OCI-LY1 (cell line): ENCODE data around the gene HNMT.

Source experiments
- H2AFZ ChIP-seq: fragments of 200-600 bp; sonication (generic), shearing (Covaris generic); 2 replicates; pipeline ENCODE4 v1.6.0; 2014; ENCODE audit warnings: antibody characterized with exemption, mild to moderate bottlenecking, low read length
- H3F3A ChIP-seq: fragments of 200-600 bp; sonication (generic), shearing (Covaris generic); 2 replicates; pipeline ENCODE4 v1.6.0; 2014; ENCODE audit warnings: mild to moderate bottlenecking, antibody characterized with exemption, low read length, moderate library complexity; ENCODE audit not compliant: insufficient read depth
- H3K27ac ChIP-seq: fragments of 200-600 bp; sonication (generic); 2 replicates; pipeline ENCODE4 v1.5.1; 2014; ENCODE audit warnings: low read length, mixed run types, mild to moderate bottlenecking, low read depth; ENCODE audit not compliant: poor library complexity, severe bottlenecking
- H3K27me3 ChIP-seq: fragments of 200-600 bp; sonication (generic); 2 replicates; pipeline ENCODE4 v1.6.0; 2014; ENCODE audit warnings: antibody characterized with exemption, mild to moderate bottlenecking, low read length, moderate library complexity; ENCODE audit not compliant: insufficient read depth
- H3K36me3 ChIP-seq: fragments of 200-600 bp; sonication (generic); 2 replicates; pipeline ENCODE4 v1.6.1; 2014; ENCODE audit warnings: mild to moderate bottlenecking, antibody characterized with exemption, low read length, moderate library complexity, mixed read lengths; ENCODE audit not compliant: insufficient read depth
- H3K4me1 ChIP-seq: fragments of 200-600 bp; sonication (generic); 2 replicates; pipeline ENCODE4 v1.5.1; 2014; ENCODE audit warnings: mild to moderate bottlenecking, low read length, moderate library complexity; ENCODE audit not compliant: insufficient read depth, severe bottlenecking
- H3K4me2 ChIP-seq: fragments of 200-600 bp; sonication (generic), shearing (Covaris generic); 2 replicates; pipeline ENCODE4 v1.6.1; 2014; ENCODE audit warnings: low read length
- H3K4me3 ChIP-seq: fragments of 200-600 bp; sonication (generic); 2 replicates; pipeline ENCODE4 v1.5.1; 2014; ENCODE audit warnings: low read length, low read depth, mild to moderate bottlenecking, mixed read lengths; ENCODE audit not compliant: poor library complexity, severe bottlenecking
- H3K79me2 ChIP-seq: fragments of 200-600 bp; shearing (Covaris generic); 2 replicates; pipeline ENCODE4 v1.6.1; 2016; ENCODE audit warnings: mixed run types, low read length, mixed read lengths; ENCODE audit not compliant: insufficient read depth
- H3K9ac ChIP-seq: fragments of 200-600 bp; sonication (generic), shearing (Covaris generic); 2 replicates; pipeline ENCODE4 v1.6.1; 2014; ENCODE audit warnings: mild to moderate bottlenecking, low read length, mixed read lengths
- H3K9me2 ChIP-seq: fragments of 200-600 bp; sonication (generic), shearing (Covaris generic); 2 replicates; pipeline ENCODE4 v1.6.1; 2014; ENCODE audit warnings: low read depth, mild to moderate bottlenecking, low read length, mixed read lengths
- H3K9me3 ChIP-seq: fragments of 200-600 bp; shearing (Covaris generic); 2 replicates; pipeline ENCODE4 v1.6.1; 2014; ENCODE audit warnings: low read length, mixed read lengths
- H4K20me1 ChIP-seq: fragments of 200-600 bp; sonication (generic), shearing (Covaris generic); 2 replicates; pipeline ENCODE4 v1.6.0; 2016; ENCODE audit warnings: mild to moderate bottlenecking, low read length; ENCODE audit not compliant: insufficient read depth
- CTCF ChIP-seq: fragments of 200-600 bp; sonication (generic), shearing (Covaris generic); IDR thresholded peaks from 2 replicates; pipeline ENCODE4 v1.5.1; 2017; ENCODE audit warnings: mild to moderate bottlenecking, antibody characterized with exemption, low read length, moderate library complexity, mixed read lengths
- EZH2 ChIP-seq: fragments of 200-600 bp; sonication (generic), shearing (Covaris generic); IDR thresholded peaks from 2 replicates; pipeline ENCODE4 v1.8.0; 2017; ENCODE audit warnings: borderline replicate concordance, mixed run types, mild to moderate bottlenecking, antibody characterized with exemption, low read length, moderate library complexity, mixed read lengths

The HNMT gene

GRCh38 chr2:137938204-137938603 lies 26.1 kb upstream of the HNMT start:
- Histone ChIP-seq H4K20me1 (no peaks in the 10 kb centered on the region), H3F3A (no peaks in the 10 kb centered on the region)
- no peak for TF ChIP-seq CTCF

GRCh38 chr2:137939026-137939425 lies 25.2 kb upstream of the HNMT start:
- H3F3A ChIP-seq, result no peaks in the 10 kb centered on the region
- H3K36me3 ChIP-seq, result no peaks in the 10 kb centered on the region
- no peak overlapping the region for H3K27ac ChIP-seq
- H3K4me3 ChIP-seq, result no peak overlapping the region
- no peak overlapping the region for H3K9ac ChIP-seq
- no peaks in the 10 kb centered on the region for H3K27me3 ChIP-seq
- no peaks in the 10 kb centered on the region for H3K9me2 ChIP-seq
- TF ChIP-seq EZH2 (no peak), CTCF (no peak)
- H4K20me1 ChIP-seq, result no peaks in the 10 kb centered on the region
- H3K79me2 ChIP-seq, result no peaks in the 10 kb centered on the region
- no peaks in the 10 kb centered on the region for H3K9me3 ChIP-seq
- H2AFZ ChIP-seq, result no peak overlapping the region
- H3K4me2 ChIP-seq, result no peak overlapping the region
- no peaks in the 10 kb centered on the region for H3K4me1 ChIP-seq

More at GRCh38 chr2:137938204-137938603, 26.1 kb upstream of the HNMT start:
- H3K36me3 ChIP-seq, result no peaks in the 10 kb centered on the region
- H3K4me2 ChIP-seq, result no peak overlapping the region
- no peaks in the 10 kb centered on the region for H3K9me3 ChIP-seq
- no peaks in the 10 kb centered on the region for H3K79me2 ChIP-seq
- H3K9ac ChIP-seq, result no peak overlapping the region
- H3K27ac ChIP-seq, result no peak overlapping the region
- H2AFZ ChIP-seq, result no peak overlapping the region
- no peak overlapping the region for H3K4me3 ChIP-seq
- no peaks in the 10 kb centered on the region for H3K27me3 ChIP-seq
- H3K4me1 ChIP-seq, result no peaks in the 10 kb centered on the region
- H3K9me2 ChIP-seq, result no peaks in the 10 kb centered on the region

- TF ChIP-seq CTCF (no peak), EZH2 (no peak)
- H3K9ac ChIP-seq, result no peak overlapping the region
- H3K9me3 ChIP-seq, result no peaks in the 10 kb centered on the region
- no peaks in the 10 kb centered on the region for H3K4me1 ChIP-seq
- H3K36me3 ChIP-seq, result no peaks in the 10 kb centered on the region
- H3K27me3 ChIP-seq, result no peaks in the 10 kb centered on the region
- no peaks in the 10 kb centered on the region for H3K79me2 ChIP-seq
- H2AFZ ChIP-seq, result no peak overlapping the region
- no peaks in the 10 kb centered on the region for H3K9me2 ChIP-seq
- H3K4me2 ChIP-seq, result no peak overlapping the region
- no peaks in the 10 kb centered on the region for H4K20me1 ChIP-seq
- no peaks in the 10 kb centered on the region for H3F3A ChIP-seq
- no peak overlapping the region for H3K27ac ChIP-seq
- no peak overlapping the region for H3K4me3 ChIP-seq
Observed at GRCh38 chr2:137940154-137940553, 24.1 kb upstream of the HNMT start.
